Skeletal muscle tissue (tissue), 4 donors: ENCODE results near the gene SFRP2. TPM values are rescaled to one million over a fixed set of nuclear protein-coding genes. Genes with fewer than 3 reads are reported as not detected.

ENCODE experiments used
- H3K27ac ChIP-seq: one replicate; pipeline ENCODE4 v1.7.0; 2013; ENCODE audit warnings: mild to moderate bottlenecking, low read depth, low read length, inconsistent platforms
- H3K27me3 ChIP-seq, 3 donors: one replicate each; pipeline ENCODE4 v1.7.0; 2013; ENCODE audit warnings: low read length in 3 of 3; ENCODE audit not compliant: control insufficient read depth in 3 of 3, insufficient read depth in 3 of 3
- H3K36me3 ChIP-seq, 3 donors: one replicate each; pipeline ENCODE4 v1.7.0; 2013; ENCODE audit warnings: low read length in 3 of 3; ENCODE audit not compliant: control insufficient read depth in 3 of 3, insufficient read depth in 3 of 3
- H3K4me1 ChIP-seq, 3 donors: one replicate each; pipeline ENCODE4 v1.7.0; 2013; ENCODE audit warnings: low read length in 3 of 3, mild to moderate bottlenecking in 3 of 3; ENCODE audit not compliant: control insufficient read depth in 3 of 3, insufficient read depth in 3 of 3
- H3K4me3 ChIP-seq, 3 donors: one replicate each; pipeline ENCODE4 v1.7.0; 2013; ENCODE audit warnings: low read length in 3 of 3
- H3K9ac ChIP-seq, 3 donors: one replicate each; pipeline ENCODE4 v1.7.0; 2013; ENCODE audit warnings: low read length in 3 of 3, mild to moderate bottlenecking in 3 of 3, moderate library complexity in 2 of 3, low read depth in 1 of 3
- H3K9me3 ChIP-seq, 3 donors: one replicate each; pipeline ENCODE4 v1.7.0; 2013; ENCODE audit warnings: low read length in 3 of 3; ENCODE audit not compliant: control insufficient read depth in 3 of 3
- total RNA-seq: library from RNA; depleted of rRNA; stranded (reverse); fragments of >200 nt; gene quantifications from one replicate; pipeline ENCODE4 v1.2.3, GENCODE V29; 2014
- donor health status: Osteomylitis.

The SFRP2 gene, protein sequence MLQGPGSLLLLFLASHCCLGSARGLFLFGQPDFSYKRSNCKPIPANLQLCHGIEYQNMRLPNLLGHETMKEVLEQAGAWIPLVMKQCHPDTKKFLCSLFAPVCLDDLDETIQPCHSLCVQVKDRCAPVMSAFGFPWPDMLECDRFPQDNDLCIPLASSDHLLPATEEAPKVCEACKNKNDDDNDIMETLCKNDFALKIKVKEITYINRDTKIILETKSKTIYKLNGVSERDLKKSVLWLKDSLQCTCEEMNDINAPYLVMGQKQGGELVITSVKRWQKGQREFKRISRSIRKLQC
- 14.6 TPM for total RNA-seq

DNA sequence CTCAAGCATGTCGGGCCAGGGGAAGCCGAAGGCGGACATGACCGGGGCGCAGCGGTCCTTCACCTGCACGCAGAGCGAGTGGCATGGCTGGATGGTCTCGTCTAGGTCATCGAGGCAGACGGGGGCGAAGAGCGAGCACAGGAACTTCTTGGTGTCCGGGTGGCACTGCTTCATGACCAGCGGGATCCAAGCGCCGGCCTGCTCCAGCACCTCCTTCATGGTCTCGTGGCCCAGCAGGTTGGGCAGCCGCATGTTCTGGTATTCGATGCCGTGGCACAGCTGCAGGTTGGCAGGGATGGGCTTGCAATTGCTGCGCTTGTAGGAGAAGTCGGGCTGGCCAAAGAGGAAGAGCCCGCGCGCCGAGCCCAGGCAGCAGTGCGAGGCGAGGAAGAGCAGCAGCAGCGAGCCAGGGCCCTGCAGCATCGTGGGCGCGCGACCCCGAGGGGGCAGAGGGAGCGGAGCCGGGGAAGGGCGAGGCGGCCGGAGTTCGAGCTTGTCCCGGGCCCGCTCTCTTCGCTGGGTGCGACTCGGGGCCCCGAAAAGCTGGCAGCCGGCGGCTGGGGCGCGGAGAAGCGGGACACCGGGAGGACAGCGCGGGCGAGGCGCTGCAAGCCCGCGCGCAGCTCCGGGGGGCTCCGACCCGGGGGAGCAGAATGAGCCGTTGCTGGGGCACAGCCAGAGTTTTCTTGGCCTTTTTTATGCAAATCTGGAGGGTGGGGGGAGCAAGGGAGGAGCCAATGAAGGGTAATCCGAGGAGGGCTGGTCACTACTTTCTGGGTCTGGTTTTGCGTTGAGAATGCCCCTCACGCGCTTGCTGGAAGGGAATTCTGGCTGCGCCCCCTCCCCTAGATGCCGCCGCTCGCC, at the start of gene SFRP2:
SFRP2 (minus strand) TSS at position 671 of the 864 bp plus-strand sequence; CDS start at position 423, 248 bp downstream.
- Histone ChIP-seq H3K36me3 (no peaks in the 10 kb centered on the region), H3K27ac (no peak within 1 kb of the TSS), H3K27me3 (peaks cover 64 to 76% (median 69%) of the 10 kb centered on the region in 3 donors), H3K4me1 (peaks cover 11 to 24% (median 23%) of the 10 kb centered on the region in 3 donors), H3K9me3 (no peaks in the 10 kb centered on the region), H3K4me3 (peak within 1 kb of the TSS; percentile 52 to 60 (median 54)), H3K9ac (peak within 1 kb of the TSS in 1 of 3 donors; percentile 23)

GRCh38 chr4:153838564-153838963, 49.7 kb upstream of the SFRP2 start:
- Histone ChIP-seq H3K27ac (no peak overlapping the region), H3K9ac (no peak overlapping the region), H3K27me3 (no peaks in the 10 kb centered on the region), H3K4me3 (no peak overlapping the region), H3K36me3 (no peaks in the 10 kb centered on the region), H3K9me3 (no peaks in the 10 kb centered on the region), H3K4me1 (no peaks in the 10 kb centered on the region)

DNA sequence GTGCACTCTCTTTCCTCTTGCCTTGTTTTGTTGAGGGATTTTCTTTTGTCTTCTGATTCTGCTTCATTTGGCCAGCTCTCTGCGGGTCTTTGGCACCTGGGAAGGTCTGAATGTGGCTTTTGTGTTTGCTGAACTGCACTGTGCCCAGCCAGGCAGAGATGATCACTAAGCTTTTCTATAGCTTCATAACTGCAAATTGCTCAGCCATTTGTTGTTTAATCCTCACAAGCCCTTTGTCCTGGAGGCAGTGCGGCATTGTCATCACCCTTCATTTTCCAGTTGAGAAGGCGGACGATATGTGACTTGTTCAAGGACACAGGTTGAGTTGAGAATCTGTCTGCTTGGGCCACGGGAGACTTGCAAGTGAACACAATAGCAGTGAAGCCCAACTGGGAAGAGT, 46.0 kb upstream of the SFRP2 start:
- Histone ChIP-seq H3K27me3 (peaks cover 0 to 3% (median 0%) of the 10 kb centered on the region in 3 donors), H3K36me3 (no peaks in the 10 kb centered on the region), H3K27ac (no peak overlapping the region), H3K4me1 (no peaks in the 10 kb centered on the region), H3K9ac (no peak overlapping the region), H3K9me3 (peaks cover 0 to 2% (median 0%) of the 10 kb centered on the region in 3 donors), H3K4me3 (no peak overlapping the region)

DNA sequence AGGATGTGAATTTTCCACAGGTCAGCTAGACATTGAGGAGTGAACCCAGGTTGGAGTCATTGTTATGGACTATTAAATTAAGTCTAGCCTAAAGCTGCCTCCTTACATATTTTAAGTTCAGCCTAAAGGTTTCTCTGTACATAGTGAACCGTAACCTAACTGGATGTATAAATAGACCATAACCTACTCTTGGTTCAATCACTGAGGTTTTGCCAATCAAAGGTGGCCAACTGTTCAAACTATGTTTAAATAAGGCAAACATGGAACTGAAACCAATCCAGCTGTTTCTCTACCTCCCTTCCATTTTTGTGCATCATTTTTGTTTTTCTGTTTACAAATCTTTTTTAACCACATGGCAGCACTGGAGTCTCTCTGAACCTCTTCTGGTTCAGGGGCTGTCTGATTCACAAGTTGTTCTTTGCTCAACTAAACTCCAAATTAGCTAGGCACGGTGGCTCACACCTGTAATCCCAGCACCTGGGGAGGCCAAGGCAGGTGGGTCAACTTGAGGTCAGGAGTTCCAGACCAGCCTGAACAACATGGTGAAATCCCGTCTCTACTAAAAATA, 43.9 kb upstream of the SFRP2 start:
- Histone ChIP-seq H3K4me3 (no peak overlapping the region), H3K9ac (no peak overlapping the region), H3K27ac (no peak overlapping the region), H3K36me3 (no peaks in the 10 kb centered on the region), H3K27me3 (peaks cover 0 to 3% (median 0%) of the 10 kb centered on the region in 3 donors), H3K4me1 (no peaks in the 10 kb centered on the region), H3K9me3 (peaks cover 0 to 2% (median 0%) of the 10 kb centered on the region in 3 donors)

- H3K27me3 ChIP-seq = peaks cover 0 to 3% (median 0%) of the 10 kb centered on the region in 3 donors
- H3K4me1 ChIP-seq = no peaks in the 10 kb centered on the region
- H3K36me3 ChIP-seq = no peaks in the 10 kb centered on the region
- no peak overlapping the region for H3K4me3 ChIP-seq
- H3K27ac ChIP-seq = no peak overlapping the region
- peaks cover 0 to 2% (median 0%) of the 10 kb centered on the region in 3 donors for H3K9me3 ChIP-seq
- H3K9ac ChIP-seq = no peak overlapping the region
Measured at GRCh38 chr4:153832054-153832453, 43.2 kb upstream of the SFRP2 start.

GRCh38 chr4:153831245-153831644, 42.4 kb upstream of the SFRP2 start:
- Histone ChIP-seq H3K4me3 (no peak overlapping the region), H3K9me3 (peaks cover 0 to 2% (median 0%) of the 10 kb centered on the region in 3 donors), H3K27ac (no peak overlapping the region), H3K4me1 (no peaks in the 10 kb centered on the region), H3K36me3 (no peaks in the 10 kb centered on the region), H3K27me3 (peaks cover 0 to 3% (median 0%) of the 10 kb centered on the region in 3 donors), H3K9ac (no peak overlapping the region)

GRCh38 chr4:153825691-153826090, 36.8 kb upstream of the SFRP2 start:
- no peak overlapping the region for H3K9ac ChIP-seq
- H3K4me1 ChIP-seq = no peaks in the 10 kb centered on the region
- no peak overlapping the region for H3K4me3 ChIP-seq
- no peaks in the 10 kb centered on the region for H3K36me3 ChIP-seq
- no peak overlapping the region for H3K27ac ChIP-seq
- no peaks in the 10 kb centered on the region for H3K27me3 ChIP-seq
- H3K9me3 ChIP-seq = no peaks in the 10 kb centered on the region

DNA sequence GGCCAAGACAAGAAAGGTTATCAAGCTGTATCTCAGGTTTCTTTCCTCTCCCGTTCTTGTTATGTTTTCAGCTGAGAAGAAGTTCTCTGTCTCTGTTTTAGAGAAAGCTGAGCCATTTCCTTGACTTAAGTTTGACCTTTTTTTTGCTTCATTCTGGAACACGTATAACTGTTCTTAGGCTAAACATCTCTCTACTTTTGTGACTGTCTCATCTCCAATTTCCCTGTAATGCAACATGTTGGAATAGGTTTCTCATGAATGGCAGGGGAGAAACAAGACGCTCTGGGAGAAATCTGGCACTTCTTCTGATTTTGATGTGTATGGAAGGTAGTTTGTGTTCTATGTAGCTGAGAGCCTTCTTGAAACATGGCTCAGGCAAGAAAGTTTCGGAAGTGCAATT, 36.2 kb upstream of the SFRP2 start:
- Histone ChIP-seq H3K27me3 (no peaks in the 10 kb centered on the region), H3K27ac (no peak overlapping the region), H3K4me1 (no peaks in the 10 kb centered on the region)

GRCh38 chr4:153824501-153824900, 35.6 kb upstream of the SFRP2 start:
- H3K9ac ChIP-seq = no peak overlapping the region
- H3K36me3 ChIP-seq = no peaks in the 10 kb centered on the region
- no peaks in the 10 kb centered on the region for H3K27me3 ChIP-seq
- H3K9me3 ChIP-seq = no peaks in the 10 kb centered on the region
- no peak overlapping the region for H3K4me3 ChIP-seq
- no peaks in the 10 kb centered on the region for H3K4me1 ChIP-seq
- H3K27ac ChIP-seq = no peak overlapping the region

More for the DNA sequence above, 36.2 kb upstream of the SFRP2 start:
- Histone ChIP-seq H3K9me3 (no peaks in the 10 kb centered on the region), H3K36me3 (no peaks in the 10 kb centered on the region), H3K9ac (no peak overlapping the region), H3K4me3 (no peak overlapping the region)

DNA sequence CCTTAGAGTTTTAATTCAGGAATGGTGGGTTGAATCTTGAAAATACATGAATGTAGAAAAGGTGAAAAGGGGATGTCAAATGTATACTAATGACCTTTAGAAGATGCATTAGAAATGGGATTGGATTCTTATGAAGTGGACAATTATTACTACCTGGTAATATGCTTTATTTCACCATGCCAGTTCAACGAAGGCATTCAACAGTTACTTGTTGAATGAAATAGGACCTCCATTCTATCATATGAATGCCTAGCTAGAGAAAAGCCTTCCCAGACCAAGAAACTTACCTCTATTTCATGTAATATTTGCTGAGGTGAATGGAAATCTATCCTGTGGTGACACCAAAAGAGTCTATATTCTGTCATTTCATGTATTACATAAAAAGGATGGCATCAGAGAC, 34.6 kb upstream of the SFRP2 start:
- H3K4me1 ChIP-seq = no peaks in the 10 kb centered on the region
- H3K9ac ChIP-seq = no peak overlapping the region
- no peak overlapping the region for H3K27ac ChIP-seq
- H3K9me3 ChIP-seq = no peaks in the 10 kb centered on the region
- H3K36me3 ChIP-seq = no peaks in the 10 kb centered on the region
- H3K4me3 ChIP-seq = no peak overlapping the region
- H3K27me3 ChIP-seq = no peaks in the 10 kb centered on the region
